DMS153 treated with DMSO at 0.1 percent for 48 hours (cell line): ENCODE measurements around the gene EML4.
"Not testable (repeated sequence)": the region's sequence is repeated elsewhere in the genome, so short reads cannot be mapped to it uniquely, and the experiment has no call there.

Experiments used
- DNase-seq: peaks from one replicate; lab custom pipeline; 2025; ENCODE audit not compliant: unreplicated experiment; lab: John Stamatoyannopoulos, UW

Gene EML4

DNA sequence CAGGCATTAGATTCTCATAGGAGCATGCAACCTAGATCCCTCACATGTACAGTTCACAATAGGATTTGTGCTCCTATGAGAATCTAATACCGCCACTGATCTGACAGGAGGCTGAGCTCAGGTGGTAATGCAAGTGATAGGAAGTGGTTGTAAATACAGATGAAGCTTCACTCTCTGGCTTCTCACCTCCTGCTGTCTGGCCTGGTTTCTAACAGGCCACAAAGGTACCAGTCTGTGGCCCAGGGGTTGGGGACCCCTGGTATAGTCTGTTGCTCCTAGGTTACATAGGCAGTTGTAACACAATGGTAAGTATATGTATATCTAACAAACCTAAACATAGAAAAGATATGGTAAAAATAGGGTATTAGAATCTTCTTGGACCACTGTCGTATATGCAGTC is 81.8 kb downstream of the EML4 start:
- no peak for DNase-seq

DNA sequence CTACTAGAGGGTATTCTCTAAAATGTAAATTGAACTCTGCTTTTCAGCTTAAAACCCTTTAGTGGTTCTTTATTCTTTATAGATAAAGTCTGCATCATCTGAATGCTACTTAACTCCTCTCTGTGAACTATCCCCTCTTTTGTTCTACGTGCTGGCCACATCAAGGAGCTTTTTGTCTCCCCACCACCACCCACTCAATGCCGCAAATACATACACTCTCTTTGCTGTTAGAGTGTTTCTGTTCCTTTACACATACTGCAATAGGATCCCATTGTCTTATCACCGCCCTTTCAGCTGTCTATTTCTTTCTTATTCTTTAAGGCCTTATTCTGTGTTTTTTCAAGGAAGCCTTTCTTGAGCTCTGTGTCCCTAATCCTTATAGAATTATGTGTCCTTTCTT is 83.3 kb downstream of the EML4 start:
- DNase-seq: no peak

DNA sequence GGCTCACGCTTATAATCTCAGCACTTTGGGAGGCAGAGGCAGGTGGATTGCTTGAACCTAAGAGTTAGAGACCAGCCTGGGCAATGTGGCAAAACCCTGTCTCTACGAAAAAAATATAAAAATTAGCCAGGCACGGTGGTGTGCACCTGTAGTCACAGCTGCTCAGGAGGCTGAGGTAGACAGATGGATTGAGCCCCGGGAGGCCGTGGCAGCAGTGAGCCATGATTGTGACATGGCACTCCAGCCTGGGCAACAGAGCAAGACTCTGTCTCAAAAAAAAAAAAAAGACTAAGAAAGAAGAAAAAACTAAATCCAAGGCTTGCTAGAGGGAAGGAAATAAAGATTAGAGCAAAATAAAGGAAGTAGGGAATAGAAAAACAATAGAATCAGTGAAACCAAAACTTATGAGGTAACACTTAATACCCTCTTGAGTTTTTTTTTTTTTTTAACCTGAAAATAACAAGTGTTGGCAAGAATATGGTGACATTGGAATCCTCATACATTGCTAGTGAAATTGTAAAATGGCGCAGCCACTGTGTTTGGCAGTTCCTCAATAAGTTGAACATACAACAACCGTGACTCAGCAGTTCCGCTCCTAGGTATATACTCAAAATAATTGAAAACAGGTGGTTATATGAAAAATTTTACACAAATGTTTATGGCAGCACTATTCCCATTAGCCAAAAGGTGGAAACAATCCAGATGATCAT is 85.2 kb downstream of the EML4 start:
- DNase-seq: no peak

DNA sequence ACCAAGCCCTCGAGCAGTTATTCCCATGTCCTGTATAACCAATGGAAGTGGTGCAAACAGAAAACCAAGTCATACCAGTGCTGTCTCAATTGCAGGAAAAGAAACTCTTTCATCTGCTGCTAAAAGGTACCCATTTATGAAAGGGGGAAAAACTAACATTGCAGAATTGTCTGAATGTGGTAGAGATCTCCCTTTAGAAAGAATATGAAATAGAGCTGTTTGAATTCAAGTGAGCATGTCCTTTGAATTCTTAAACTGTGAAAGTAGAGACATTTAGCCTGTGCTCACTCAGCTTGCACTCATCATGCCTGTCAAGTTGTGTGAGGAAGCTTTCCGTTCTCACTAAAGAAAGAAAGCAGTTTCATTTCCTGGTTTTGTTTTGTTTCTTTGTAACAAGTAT is 87.4 kb downstream of the EML4 start:
- no peak for DNase-seq

GRCh38 chr2:42261518-42262195 is 92.5 kb downstream of the EML4 start:
- DNase-seq: no peak

DNA sequence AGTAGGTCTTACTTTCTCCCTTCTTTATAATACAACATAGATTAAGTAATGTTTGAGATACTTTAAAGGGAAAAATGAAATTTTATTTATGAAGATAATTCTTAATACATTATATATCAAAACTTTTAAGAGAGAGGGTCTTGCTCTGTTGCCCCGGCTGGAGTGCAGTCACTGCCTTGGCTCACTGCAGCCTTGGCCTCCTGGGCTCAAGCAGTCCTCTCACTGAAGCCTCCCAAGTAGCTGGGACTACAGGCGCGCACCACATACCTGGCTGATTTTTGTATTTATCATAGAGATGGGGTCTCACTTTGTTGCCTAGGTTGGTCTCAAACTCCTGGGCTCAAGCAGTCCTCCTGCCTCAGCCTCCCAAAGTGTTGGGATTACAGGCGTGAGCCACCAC is 97.1 kb downstream of the EML4 start:
- no peak for DNase-seq

DNA sequence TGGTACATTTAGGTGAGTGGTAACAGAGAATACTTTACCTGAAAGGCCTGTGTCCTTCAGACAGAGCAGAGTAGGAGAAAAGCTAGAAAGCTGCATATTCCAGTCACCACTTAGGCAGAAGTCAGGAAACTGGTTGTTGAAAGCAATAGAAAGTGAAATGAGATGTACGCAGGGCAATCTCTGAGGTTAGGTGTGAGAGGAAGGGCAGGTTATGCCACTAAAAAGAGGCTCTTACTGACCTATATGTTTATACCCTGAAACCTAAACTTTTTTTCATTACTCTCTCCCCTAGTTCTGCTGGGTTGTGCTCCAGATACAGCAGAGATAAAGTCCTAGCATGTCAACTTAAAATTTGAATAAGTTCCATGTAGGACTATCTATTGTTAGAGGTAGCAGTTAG is 98.4 kb downstream of the EML4 start:
- DNase-seq: no peak

DNA sequence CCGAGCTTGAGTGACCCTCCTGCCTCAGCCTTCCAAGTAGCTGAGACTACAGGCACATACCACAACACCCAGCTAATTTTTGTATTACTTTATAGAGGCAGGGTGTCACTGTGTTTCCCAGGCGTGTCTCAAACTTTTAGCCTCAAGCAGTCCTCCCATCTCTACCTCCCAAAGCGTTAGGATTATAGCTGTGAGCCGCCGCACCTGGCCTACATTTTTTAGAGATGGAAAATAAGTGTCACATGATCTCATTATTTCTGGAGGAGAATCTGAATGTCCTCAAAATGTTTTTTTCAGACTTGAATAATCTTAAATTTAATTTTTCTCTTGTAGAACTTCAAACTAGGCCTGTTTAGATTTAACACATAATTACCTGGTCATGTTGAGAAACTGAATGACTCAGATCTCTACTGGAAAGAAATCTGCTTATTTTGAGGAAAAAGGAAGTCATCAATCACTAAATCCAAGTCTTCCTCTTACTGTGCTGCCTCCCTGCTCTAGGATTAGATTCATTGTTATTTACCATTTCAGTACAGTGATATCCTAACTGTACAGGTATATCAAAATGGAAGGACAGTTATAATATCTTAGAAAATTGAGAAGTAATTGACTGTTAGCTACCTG is 99.5 kb downstream of the EML4 start:
- no peak for DNase-seq

DNA sequence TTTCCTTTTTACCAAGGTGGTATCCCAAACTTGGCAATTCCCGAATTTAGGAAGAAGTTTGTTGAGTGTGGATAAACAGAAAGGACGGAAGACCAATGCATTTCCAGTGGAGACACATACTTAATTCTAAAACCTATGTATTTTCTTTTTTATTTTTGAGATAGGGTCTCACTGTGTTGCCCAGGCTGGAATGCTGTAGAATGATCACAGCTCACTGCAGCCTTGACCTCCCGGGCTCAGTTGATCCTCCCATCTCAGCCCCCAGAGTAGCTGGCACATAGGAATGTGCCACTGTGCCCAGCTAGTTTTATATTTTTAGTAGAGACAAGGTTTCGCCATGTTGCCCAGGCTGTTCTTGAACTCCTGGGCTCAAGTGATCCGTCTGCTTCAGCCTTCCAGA is 101.6 kb downstream of the EML4 start:
- DNase-seq: no peak

DNA sequence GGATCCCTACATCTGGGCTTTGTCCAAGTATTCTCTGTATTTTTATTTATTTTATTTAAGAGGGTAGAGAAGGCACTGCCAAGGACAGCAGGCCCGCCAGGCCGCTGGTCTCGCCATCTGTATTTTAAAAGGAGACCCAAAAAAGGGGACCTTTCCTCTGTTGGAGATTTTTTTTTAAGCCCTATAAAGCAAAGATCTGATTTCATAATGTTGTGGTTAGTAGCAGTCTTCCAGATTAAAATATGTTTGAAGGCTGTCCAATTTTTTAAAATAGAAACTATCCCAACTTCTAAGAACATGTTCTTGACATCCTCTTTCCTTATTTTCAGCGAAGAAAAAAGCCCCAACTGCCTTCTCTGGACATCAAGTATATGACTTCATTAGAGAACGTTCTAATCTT is 102.1 kb downstream of the EML4 start:
- DNase-seq: not testable (repeated sequence)

- no peak for DNase-seq
These were observed 105.7 kb downstream of the EML4 start for GRCh38 chr2:42274863-42275262.

DNA sequence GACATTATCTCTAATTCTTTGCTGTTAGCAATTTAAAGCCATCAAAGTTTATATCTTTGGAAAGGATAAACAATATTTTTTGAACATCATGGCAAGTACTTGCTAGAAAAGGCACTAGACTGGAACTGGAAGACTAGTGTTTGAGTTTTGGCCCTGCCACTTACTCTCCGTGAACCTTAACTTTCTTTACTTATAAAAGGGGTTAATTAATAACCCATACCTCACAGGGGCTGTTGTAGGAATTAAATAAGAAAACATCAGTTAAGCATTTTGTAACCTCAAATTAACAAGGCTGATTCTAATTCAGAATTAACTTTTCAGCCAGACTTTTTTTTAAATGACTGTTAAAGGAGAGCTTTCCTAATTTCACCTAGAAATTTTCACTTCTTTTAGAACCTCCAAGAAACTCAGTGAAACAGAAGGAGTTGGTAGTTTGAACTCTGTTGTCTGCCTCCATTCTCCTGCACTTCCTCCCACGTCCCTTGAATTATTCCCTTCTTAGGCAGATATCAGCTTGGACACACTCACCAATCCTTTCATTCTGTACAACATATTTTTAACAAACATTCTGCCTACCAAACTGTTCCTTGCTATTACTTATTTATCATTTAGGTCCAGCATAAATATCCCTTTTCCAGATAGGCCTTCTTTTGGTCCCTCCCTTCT is 112.4 kb downstream of the EML4 start:
- DNase-seq: no peak

DNA sequence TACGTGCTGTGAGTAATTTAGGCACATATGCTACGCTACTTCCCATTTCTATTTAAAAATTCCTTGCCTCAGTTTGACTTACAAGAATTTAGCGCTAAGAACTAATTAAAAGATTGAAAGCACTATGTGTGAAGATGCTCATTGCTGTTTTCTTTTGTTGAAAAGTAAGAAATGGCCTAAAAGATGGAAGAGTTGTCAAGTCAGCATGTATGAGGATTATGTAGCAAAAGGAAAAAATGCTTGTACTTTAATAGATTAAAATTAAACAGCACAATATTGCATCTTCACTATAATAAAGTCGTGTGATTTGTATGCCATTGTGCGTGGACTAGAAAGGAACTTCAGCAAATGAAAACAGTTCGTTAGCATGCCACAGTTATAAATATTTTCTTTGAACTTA is 114.9 kb downstream of the EML4 start:
- DNase-seq: no peak

- no peak for DNase-seq
These were observed 117.3 kb downstream of the EML4 start for GRCh38 chr2:42286268-42286946.

DNA sequence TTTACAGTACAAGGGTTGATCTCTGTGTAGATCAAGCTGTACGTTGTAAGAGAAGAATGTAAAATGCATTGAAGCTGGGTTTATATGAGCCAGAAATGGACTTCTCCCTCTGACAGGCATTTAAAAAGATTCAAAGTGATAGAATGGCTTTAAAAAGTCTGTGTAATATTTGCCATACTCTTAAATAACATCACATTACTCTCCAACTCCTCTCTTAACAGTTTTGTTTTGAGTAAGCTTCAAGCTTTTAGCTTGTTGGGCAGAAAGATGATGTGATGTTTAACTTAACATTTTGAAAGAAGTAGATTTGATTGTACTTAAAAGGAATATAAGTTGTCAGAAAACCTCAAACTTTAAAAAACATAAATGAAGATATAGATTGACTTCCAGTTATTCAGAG is 119.7 kb downstream of the EML4 start:
- DNase-seq: no peak

DNA sequence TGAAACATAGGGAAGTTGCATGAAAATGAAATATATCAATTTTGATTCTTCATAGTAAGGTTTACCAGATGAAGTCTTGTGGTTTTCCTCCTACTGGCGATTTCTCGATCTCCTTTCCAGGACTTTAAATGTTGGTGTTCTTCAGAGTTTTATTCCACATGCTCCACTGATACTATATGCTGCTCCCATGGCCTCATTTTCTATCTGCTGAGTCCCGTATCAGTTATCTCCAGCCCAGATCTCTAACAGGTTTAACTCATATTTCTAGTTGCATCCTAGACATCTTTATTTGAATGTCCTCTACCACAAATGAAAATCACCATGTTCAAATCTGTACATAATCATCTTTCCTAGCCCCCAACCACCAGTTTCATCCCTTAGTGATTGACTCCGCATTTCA is 120.1 kb downstream of the EML4 start:
- no peak for DNase-seq

- no peak for DNase-seq
These were observed 120.9 kb downstream of the EML4 start for GRCh38 chr2:42290005-42290404.

DNA sequence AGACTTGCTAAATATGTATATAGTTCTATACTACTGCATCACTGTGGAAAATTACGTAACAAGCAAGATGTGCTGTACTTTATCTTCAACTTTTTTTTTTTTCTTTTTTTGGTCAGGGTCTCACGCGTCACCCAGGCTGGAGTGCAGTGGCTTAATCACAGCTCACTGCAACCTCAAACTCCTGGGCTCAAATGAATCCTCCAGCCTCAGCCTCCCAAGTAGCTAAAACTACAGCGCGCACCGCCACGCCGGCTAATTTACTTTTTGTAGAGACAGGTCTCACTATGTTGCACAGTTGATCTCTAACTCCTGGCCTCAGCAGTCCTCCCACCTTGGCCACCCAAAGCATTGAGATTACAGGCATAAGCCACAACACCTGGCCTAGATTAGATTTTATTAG is 123.9 kb downstream of the EML4 start:
- DNase-seq: no peak

DNA sequence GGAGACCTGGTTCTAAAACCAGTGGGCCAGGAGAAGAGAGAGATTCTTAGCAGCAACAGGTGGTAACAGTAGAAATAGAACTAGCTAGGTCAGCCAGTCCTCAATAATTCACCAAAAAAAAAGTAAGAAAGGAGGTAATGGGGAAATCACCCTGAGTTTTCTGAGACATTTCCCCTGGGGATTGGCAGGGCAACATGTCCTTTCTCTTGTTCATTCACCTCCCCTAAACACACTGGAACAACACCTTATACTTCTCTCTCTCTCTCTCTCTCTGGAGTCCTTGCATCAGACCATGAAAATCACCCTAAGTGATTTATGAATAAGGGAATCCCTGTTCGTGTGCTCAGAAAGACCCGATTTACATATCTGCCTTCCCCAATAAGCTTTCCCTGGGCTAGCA is 127.1 kb downstream of the EML4 start:
- DNase-seq: no peak

GRCh38 chr2:42297322-42297936 is 128.3 kb downstream of the EML4 start:
- DNase-seq: no peak

GRCh38 chr2:42298132-42298531 is 129.0 kb downstream of the EML4 start:
- DNase-seq: no peak
